Inferior parietal cortex (tissue), 1 donor: ENCODE results near the gene BCAS3.
"Not testable (repeated sequence)": the region's sequence is repeated elsewhere in the genome, so short reads cannot be mapped to it uniquely, and the experiment has no call there.

ENCODE experiments used
- DNase-seq: peaks from one replicate; pipeline ENCODE4 v3.0.0-alpha.2; 2016; ENCODE audit errors: extremely low spot score

BCAS3 gene

GRCh38 chr17:60933739-60934138, 256.1 kb downstream of the BCAS3 start:
- DNase-seq: no peak

- DNase-seq: no peak
Observed at GRCh38 chr17:60934723-60935122, 257.1 kb downstream of the BCAS3 start.

DNA sequence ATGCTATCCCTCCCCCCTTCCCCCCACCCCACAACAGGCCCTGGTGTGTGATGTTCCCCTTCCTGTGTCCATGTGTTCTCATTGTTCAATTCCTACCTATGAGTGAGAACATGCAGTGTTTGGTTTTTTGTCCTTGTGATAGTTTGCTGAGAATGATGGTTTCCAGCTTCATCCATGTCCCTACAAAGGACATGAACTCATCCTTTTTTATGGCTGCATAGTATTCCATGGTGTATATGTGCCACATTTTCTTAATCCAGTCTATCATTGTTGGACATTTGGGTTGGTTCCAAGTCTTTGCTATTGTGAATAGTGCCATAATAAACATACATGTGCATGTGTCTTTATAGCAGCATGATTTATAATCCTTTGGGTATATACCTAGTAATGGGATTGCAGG, 258.3 kb downstream of the BCAS3 start:
- not testable (repeated sequence) for DNase-seq

DNA sequence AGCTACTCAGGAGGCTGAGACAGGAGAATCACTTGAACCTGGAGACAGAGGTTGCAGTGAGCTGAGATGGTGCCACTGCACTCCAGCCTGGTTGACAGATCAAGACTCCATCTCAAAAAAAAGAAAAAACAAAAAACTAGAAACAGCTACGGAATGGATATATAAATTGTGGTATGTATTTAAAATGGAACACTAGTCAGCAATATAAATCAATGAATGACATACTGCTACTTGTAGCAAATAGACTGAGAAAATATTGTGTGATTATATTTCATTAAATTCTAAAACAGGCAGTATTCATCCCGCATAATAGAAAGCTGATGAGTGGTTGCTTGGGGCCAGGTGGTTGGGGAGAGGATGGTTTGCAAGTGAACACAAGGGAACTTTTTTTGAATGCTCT, 261.7 kb downstream of the BCAS3 start:
- DNase-seq: no peak

DNA sequence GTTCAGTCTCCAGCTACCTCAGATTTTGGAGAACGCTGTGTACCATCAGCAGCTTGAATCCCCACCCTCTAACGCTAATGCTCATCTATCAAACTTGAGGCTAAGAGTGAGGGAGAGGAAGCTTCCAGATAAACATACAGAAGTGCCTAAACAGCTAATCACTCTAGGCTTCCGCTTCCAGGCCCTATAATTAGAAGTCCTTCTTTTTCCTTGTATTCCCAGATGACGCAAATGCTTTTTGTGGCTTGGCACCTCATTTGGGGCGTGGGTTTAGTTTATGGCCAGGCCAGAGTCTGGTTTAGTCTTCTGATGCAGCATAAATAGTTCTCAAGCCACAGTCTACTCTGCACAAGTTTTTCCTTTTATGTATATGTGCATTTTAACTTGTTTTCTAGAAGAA, 263.4 kb downstream of the BCAS3 start:
- peak; percentile 36 for DNase-seq

- no peak for DNase-seq
Observed at GRCh38 chr17:60941571-60941970, 263.9 kb downstream of the BCAS3 start.

DNA sequence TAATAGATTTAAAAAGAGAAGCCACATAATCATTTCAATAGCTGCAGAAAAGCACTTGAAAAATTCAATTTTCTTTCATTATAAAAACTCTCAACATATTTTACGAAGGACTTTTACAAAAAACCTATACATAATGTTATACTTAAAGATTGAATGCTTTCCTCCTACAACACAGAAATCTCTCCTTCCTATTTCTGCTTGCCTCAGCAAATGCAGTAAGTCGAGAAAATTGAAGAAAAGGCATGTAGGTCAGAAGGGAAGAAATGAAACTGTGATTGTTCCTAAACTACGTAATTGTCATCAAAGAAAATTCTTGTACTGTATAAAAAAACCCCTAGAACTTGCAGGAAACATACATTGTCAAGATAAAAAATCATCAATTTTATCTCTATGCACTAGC, 267.1 kb downstream of the BCAS3 start:
- DNase-seq: no peak

DNA sequence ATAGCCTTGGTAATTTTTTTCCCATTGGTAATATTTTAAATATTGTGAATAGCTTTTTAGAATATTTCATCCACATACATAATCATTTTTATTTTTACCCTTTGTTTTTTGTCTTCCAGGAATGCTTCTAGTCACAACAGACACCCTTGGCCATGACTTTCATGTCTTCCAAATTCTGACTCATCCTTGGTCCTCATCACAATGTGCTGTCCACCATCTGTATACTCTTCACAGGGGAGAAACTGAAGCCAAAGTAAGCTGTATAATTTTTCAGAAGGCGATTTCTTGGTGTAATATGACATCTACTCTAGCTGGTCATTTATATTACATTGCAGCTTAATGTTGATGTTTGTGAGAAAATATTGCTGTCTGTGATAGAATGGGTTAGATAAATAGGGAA, 269.4 kb downstream of the BCAS3 start:
- DNase-seq: no peak

GRCh38 chr17:60947543-60947942, 269.9 kb downstream of the BCAS3 start:
- DNase-seq: no peak

- no peak for DNase-seq
Observed at GRCh38 chr17:60952747-60953146, 275.1 kb downstream of the BCAS3 start.

DNA sequence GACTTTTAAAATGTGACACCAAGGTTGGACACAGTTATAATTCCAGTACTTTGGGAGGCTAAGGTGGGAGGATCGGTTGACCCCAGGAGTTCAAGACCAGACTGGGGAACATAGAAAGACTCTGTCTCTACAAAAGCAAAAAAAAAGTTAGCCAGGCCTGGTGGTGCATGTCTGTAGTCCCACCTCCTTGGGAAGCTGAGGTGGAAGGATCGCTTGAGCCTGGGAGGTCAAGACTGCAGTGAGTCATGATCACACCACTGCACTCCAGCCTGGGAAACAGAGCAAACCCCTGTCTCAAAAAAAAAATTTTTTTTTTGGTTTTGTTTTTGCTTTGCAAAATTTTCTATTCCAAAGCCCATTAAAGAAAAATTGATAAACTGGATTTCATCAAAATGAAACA, 281.4 kb downstream of the BCAS3 start:
- DNase-seq: no peak

- no peak for DNase-seq
Observed at GRCh38 chr17:60959696-60960095, 282.0 kb downstream of the BCAS3 start.

- no peak for DNase-seq
Observed at GRCh38 chr17:60960398-60961065, 282.9 kb downstream of the BCAS3 start.

DNA sequence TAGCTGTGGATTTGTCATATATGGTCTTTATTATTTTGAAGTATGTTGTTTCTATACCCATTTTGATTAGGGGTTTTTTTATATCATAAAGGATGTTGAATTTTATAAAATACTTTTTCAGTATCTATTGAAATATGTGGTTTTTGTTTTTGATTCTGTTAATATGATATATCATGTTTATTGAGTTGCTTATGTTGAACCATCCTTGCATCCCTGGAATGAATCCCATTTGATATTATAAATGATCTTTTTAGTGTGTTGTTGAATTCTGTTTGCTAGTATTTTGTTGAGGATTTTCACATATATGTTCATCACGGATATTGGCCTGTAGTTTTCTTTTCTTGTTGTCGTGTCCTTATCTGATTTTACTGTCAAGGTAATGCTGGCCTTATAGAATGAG, 286.5 kb downstream of the BCAS3 start:
- no peak for DNase-seq

DNA sequence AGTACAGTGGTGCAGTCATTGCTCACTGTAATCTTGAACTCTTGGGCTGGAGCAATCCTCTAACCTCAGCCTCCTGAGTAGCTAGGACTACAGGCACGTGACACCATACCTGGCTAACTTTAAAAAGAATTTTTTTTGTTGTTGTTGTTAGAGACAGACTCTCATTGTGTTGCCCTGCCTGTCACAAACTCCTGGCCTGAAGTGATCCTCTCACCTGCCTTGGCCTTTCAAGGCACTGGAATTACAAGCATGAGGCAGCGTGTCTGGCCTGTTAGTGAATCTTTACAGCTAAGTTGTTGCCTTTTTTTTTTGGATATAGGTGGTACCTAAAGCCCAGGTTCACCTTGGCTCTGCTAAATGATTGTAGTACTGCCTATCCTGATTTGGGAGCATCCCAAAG, 290.6 kb downstream of the BCAS3 start:
- DNase-seq: no peak

DNA sequence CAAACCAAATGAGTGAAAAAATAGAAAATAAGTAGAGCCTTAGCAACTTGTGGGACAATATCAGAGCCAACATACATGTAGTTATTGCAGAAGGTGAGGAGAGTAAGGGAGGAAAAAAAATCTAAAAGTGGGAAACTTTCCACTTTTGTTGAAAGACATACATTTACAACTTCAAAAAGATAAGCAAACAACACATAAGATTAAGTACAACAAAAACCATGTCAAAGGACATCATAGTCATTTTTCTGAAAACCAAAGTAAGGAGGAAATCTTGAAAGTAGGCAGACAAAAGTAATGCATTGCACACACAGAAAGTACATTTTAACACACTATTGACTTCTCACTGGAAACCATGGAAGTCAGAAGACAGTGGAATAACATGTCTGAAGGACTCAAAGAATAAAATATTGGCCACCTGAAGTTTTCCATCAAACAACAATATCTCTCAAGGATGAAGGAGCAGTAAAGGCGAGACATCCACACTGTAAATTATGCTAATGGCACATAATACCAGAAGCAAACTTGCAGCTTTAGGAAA, 291.9 kb downstream of the BCAS3 start:
- DNase-seq: no peak

DNA sequence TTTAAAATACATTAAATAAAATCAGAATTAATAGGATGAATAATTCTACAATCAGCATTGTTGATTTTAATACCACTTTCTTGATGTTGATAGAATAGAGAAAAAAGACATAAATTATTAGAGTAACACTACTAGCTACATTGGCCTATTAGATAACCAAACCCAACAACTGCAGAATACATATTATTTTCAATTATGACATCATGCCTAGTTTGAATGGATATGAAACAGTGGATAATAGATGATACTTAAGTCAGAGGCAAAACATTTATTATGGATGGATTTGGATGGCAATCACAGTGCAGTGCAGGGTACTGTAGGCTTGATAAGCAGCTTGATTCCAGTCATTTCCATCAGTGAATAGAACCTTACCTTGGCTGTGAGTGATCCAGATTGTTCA, 293.1 kb downstream of the BCAS3 start:
- DNase-seq: no peak

DNA sequence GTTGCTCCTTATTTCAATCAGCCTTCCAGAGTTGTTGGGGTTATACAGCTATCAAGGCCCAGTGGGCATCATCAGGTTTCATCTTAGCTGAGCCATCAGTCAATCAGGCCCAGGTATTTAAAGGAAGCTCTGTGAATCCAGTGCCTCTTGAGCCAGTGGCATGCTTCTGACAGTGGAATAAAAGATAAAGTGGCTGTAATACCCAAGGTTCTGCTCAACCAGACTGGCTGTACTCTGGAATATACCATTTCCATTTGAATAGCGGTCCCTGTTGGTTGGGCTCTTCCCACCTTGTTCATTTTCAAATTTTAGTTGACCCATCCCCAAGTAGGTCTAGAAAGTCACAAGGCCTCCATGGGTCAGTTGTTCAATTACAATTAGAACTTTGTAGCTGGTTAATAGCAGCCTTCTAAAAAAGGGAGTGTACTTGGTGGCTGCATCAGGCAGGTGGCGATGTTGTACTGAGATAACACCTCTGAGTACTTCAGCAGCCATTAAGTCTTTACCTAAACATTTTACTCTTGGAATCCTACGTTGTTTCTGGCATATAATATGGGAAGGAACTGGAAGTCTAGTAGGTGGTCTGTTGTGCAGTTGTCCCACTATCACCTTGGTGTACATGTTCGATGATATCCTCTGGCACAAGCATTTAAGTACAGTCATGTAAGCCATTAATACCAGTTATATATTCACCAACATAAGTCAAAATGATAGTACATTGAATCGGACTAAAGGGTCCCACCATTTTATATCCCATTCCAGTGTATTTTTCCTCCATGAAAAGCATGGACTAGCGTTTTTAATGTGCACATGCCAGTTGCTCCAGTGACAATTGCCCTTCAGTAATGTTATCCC, 294.1 kb downstream of the BCAS3 start:
- DNase-seq: no peak

DNA sequence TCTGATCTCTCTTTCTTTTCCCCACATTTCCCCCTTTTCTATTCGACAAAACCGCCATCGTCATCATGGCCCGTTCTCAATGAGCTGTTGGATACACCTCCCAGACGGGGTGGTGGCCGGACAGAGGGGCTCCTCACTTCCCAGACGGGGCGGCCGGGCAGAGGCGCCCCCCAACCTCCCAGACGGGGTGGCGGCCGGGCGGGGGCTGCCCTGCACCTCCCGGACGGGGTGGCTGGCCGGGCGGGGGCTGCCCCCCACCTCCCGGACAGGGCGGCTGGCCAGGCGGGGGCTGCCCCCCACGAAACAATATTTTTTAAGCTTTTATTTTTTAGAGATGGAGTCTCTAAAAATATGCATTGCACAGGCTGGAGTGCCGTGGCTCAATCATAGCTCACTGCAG, 299.2 kb downstream of the BCAS3 start:
- DNase-seq: not testable (repeated sequence)

GRCh38 chr17:60989379-60989778, 311.7 kb downstream of the BCAS3 start:
- no peak for DNase-seq

- DNase-seq: no peak
Observed at GRCh38 chr17:60989846-60990245, 312.2 kb downstream of the BCAS3 start.

DNA sequence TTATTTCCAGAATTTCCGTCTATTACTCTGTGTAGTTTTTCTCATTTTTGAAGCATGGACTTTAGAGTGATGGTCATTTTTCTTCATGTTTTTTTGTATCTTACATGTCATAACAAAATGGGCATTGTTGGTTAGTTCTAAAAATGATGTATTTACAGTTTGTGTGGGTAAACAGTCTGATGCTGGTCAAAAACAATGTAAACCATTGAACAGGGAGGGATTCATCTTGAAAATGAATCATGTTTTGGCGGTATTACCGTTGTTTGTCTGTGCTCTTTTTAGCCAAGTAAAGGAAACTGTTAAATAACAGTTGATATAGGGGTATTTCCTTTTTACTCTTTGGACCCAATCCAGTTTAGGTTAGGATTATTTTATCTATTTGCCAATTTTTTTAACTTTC, 315.8 kb downstream of the BCAS3 start:
- no peak for DNase-seq

- no peak for DNase-seq
Observed at GRCh38 chr17:60995680-60996079, 318.0 kb downstream of the BCAS3 start.
